Endothelial cell of umbilical vein (primary cell): ENCODE measurements around the gene ARF5. TPM values are rescaled to one million over a fixed set of nuclear protein-coding genes. Genes with fewer than 3 reads are reported as not detected.

Experiments
- BruUV-seq: library from RNA; stranded (reverse); fragments of 400-500 nt; replicated peaks from 2 replicates; lab custom pipeline; 2021; lab: Mats Ljungman, UMichigan
- CTCF ChIA-PET: fragments of 300-600, 350-600 bp; sonication (Branson Sonifier 250); formaldehyde crosslinking; loops from one replicate; lab custom pipeline; 2021; ENCODE audit warnings: antibody characterized with exemption, inconsistent platforms; lab: Charles Lee
- POLR2A ChIA-PET: fragments of 300-600, 350-600 bp; sonication (Branson Sonifier 250); formaldehyde crosslinking; loops from one replicate; lab custom pipeline; 2021; ENCODE audit warnings: antibody characterized with exemption, inconsistent platforms; lab: Charles Lee
- DNase-seq: peaks from one replicate; pipeline ENCODE4 v3.0.0-alpha.2; 2011; ENCODE audit warnings: low read depth, low spot score
- FAIRE-seq: peaks from 2 replicates; lab custom pipeline; 2011; peaks lifted over from hg19 to GRCh38; lab: Jason Lieb, UNC
- H2AFZ ChIP-seq: 2 replicates; pipeline ENCODE4 v1.6.0; 2012; ENCODE audit warnings: low read depth, low read length, control low read depth, inconsistent platforms
- H3K27ac ChIP-seq: 2 replicates; pipeline ENCODE4 v1.5.1; 2011; ENCODE audit warnings: low read depth, mild to moderate bottlenecking, control low read depth, low read length, moderate library complexity; ENCODE audit not compliant: insufficient read depth
- H3K27me3 ChIP-seq, 2 experiments: 2 replicates each; pipeline versions ENCODE4 v1.6.0 to v1.6.1; 2011; ENCODE audit warnings: low read length in 2 of 2, mixed read lengths in 1 of 2; ENCODE audit not compliant: control insufficient read depth in 2 of 2, insufficient read depth in 2 of 2
- H3K36me3 ChIP-seq, 2 experiments: 2 replicates in 1 of 2; 3 replicates in 1 of 2; pipeline ENCODE4 v1.5.1; 2011; ENCODE audit warnings: low read length in 2 of 2, mild to moderate bottlenecking in 1 of 2, moderate library complexity in 1 of 2; ENCODE audit not compliant: control insufficient read depth in 2 of 2, insufficient read depth in 2 of 2; ENCODE audit errors: extremely low read depth in 1 of 2
- H3K4me1 ChIP-seq: 3 replicates; pipeline ENCODE4 v1.5.1; 2011; ENCODE audit warnings: mild to moderate bottlenecking, low read length; ENCODE audit not compliant: control insufficient read depth, insufficient read depth; ENCODE audit errors: extremely low read depth
- H3K4me2 ChIP-seq: 2 replicates; pipeline ENCODE4 v1.6.1; 2011; ENCODE audit warnings: low read length, control low read depth, mixed read lengths; ENCODE audit not compliant: insufficient read depth
- H3K4me3 ChIP-seq, 3 experiments: fragments of 200-600 bp in 1 of 3; sonication (generic), shearing (Covaris generic) in 1 of 3; replicated peaks in 1 of 3; 2 replicates each; pipeline ENCODE4 v1.5.1; 2011 to 2016; ENCODE audit warnings: control low read depth in 3 of 3, low read length in 3 of 3, mild to moderate bottlenecking in 2 of 3, inconsistent platforms in 1 of 3, low read depth in 1 of 3, moderate library complexity in 1 of 3; ENCODE audit not compliant: insufficient read depth in 1 of 3
- H3K79me2 ChIP-seq: 2 replicates; pipeline ENCODE4 v1.6.0; 2012; ENCODE audit warnings: low read length, inconsistent platforms; ENCODE audit not compliant: control insufficient read depth, insufficient read depth
- H3K9ac ChIP-seq: replicated peaks from 2 replicates; pipeline ENCODE3; 2011; ENCODE audit warnings: low read length, control low read depth; ENCODE audit not compliant: insufficient read depth; ENCODE audit errors: extremely low read depth
- H3K9me1 ChIP-seq: replicated peaks from 3 replicates; pipeline ENCODE4 v1.6.0; 2011; ENCODE audit warnings: mild to moderate bottlenecking, low read length; ENCODE audit not compliant: control insufficient read depth, insufficient read depth; ENCODE audit errors: extremely low read depth
- H3K9me3 ChIP-seq: replicated peaks from 2 replicates; pipeline ENCODE4 v1.5.1; 2012; ENCODE audit warnings: low read length, inconsistent platforms; ENCODE audit not compliant: control insufficient read depth, insufficient read depth
- H4K20me1 ChIP-seq: replicated peaks from 2 replicates; pipeline ENCODE3; 2011; ENCODE audit warnings: mild to moderate bottlenecking, low read length; ENCODE audit not compliant: control insufficient read depth, insufficient read depth; ENCODE audit errors: extremely low read depth
- CTCF ChIP-seq, 2 donors: IDR thresholded peaks; 1 replicate in 1 of 2; 2 replicates in 1 of 2; pipeline ENCODE4 v1.5.1; 2011; ENCODE audit warnings: low read length in 2 of 2, mild to moderate bottlenecking in 2 of 2, moderate library complexity in 2 of 2, control low read depth in 1 of 2, inconsistent platforms in 1 of 2, low read depth in 1 of 2; ENCODE audit not compliant: insufficient read depth in 1 of 2; ENCODE audit errors: extremely low read depth in 1 of 2
- EZH2 ChIP-seq: IDR thresholded peaks from 2 replicates; pipeline ENCODE4 v1.6.1; 2012; ENCODE audit warnings: borderline replicate concordance, low read depth, mild to moderate bottlenecking, moderate library complexity, low read length, inconsistent platforms; ENCODE audit not compliant: severe bottlenecking
- FOS ChIP-seq: IDR thresholded peaks from 2 replicates; pipeline ENCODE4 v1.6.1; 2011; ENCODE audit warnings: mild to moderate bottlenecking, low read length, moderate library complexity, borderline replicate concordance; ENCODE audit not compliant: insufficient read depth
- GATA2 ChIP-seq: IDR thresholded peaks from 2 replicates; pipeline ENCODE4 v1.7.0; 2011; ENCODE audit warnings: low read depth, mild to moderate bottlenecking, moderate library complexity, mixed read lengths, low read length; ENCODE audit not compliant: insufficient read length, insufficient read depth
- MAX ChIP-seq: IDR thresholded peaks from 2 replicates; pipeline ENCODE4 v1.6.1; 2011; ENCODE audit not compliant: insufficient read depth, insufficient read length
- POLR2A ChIP-seq: IDR thresholded peaks from 2 replicates; pipeline ENCODE4 v1.6.1; 2012; ENCODE audit warnings: low read depth, mild to moderate bottlenecking, control low read depth, low read length
- dilution Hi-C: fragments of 300-500 bp; cut with MboI; formaldehyde crosslinking; loops from one replicate; pipeline ENCODE4 v1.15.0; 2019; ENCODE audit warnings: low sequenced_read_pairs; ENCODE audit not compliant: extremely low pct_ligation_motif_present
- intact Hi-C: fragments of 100-400 bp; cut with micrococcal nuclease; formaldehyde crosslinking; loops from one replicate; pipeline ENCODE4 v1.10.0; 2022
- polyA plus RNA-seq, 4 experiments: library from polyadenylated mRNA; depleted of rRNA in 3 of 4; stranded (reverse) in 3 of 4; unstranded in 1 of 4; fragments of >200 nt; gene quantifications; 2 replicates each; pipeline versions ENCODE4 v1.2.1 to v1.2.3, GENCODE V29; 2011 to 2012; ENCODE audit warnings: missing spikeins in 1 of 4
- total RNA-seq: library from RNA; stranded (reverse); gene quantifications from 2 replicates; pipeline ENCODE4 v1.2.3, GENCODE V29; 2021

ARF5 gene
- total and polyA plus RNA-seq, 2 donors (not counting 3 experiments of a cell fraction or from before 2014, with no cell fraction given): 122 to 428 TPM

- no peaks in the 10 kb centered on the region for H3K9me3 ChIP-seq
- no peak overlapping the region for H2AFZ ChIP-seq
- intact Hi-C loops: no loop called here
- no peak overlapping the region for H3K4me3 ChIP-seq
- H3K36me3 ChIP-seq: peaks cover 2 to 8% of the 10 kb centered on the region in 2 experiments
- H4K20me1 ChIP-seq: no peaks in the 10 kb centered on the region
- H3K79me2 ChIP-seq: no peaks in the 10 kb centered on the region
- FAIRE-seq (no peak), DNase-seq (no peak)
- CTCF ChIA-PET: interaction anchor here (2.7 kb wide), 1 partner anchor 614 kb away, joined by 13 read pairs; no protein-coding TSS in a partner anchor
- H3K9ac ChIP-seq: no peak overlapping the region
- dilution Hi-C loops: no loop called here
- peaks cover 0 to 8% of the 10 kb centered on the region in 2 experiments for H3K27me3 ChIP-seq
- no peaks in the 10 kb centered on the region for H3K4me1 ChIP-seq
- H3K4me2 ChIP-seq: no peak overlapping the region
- TF ChIP-seq CTCF (IDR thresholded peaks at IDR 0.05; ENCODE audit: extremely low read depth in 1 of 2, insufficient read depth in 1 of 2, low read depth in 1 of 2, low read length in 2 of 2) (no peak), EZH2 (no peak), POLR2A (no peak), MAX (no peak), FOS (no peak)
- POLR2A ChIA-PET: no interaction called here
- no TSS peak for BruUV-seq
- no peak overlapping the region for H3K27ac ChIP-seq
- H3K9me1 ChIP-seq: no peaks in the 10 kb centered on the region
These were observed 7.5 kb downstream of the ARF5 start for GRCh38 chr7:127595737-127596136.

GRCh38 chr7:127598318-127598717 is 10.1 kb downstream of the ARF5 start:
- ChIA-PET POLR2A (no interaction called here), CTCF (interaction anchor here (1.4 to 2.7 kb wide), 2 partner anchors 10 to 611 kb away, joined by 4 to 13 read pairs; partner anchors contain the start of gene ARF5)
- no peak for FAIRE-seq
- H3K27ac ChIP-seq: no peak overlapping the region
- no peaks in the 10 kb centered on the region for H3K79me2 ChIP-seq
- no peak for DNase-seq
- intact Hi-C loops: no loop called here
- no TSS peak for BruUV-seq
- TF ChIP-seq EZH2 (no peak), CTCF (IDR thresholded peaks at IDR 0.05; ENCODE audit: extremely low read depth in 1 of 2, insufficient read depth in 1 of 2, low read depth in 1 of 2, low read length in 2 of 2) (peak; percentile 25 to 27), GATA2 (no peak)
- peaks cover 0 to 13% of the 10 kb centered on the region in 2 experiments for H3K27me3 ChIP-seq
- H3K4me3 ChIP-seq: no peak overlapping the region
- H3K9me1 ChIP-seq: no peaks in the 10 kb centered on the region
- no peaks in the 10 kb centered on the region for H3K4me1 ChIP-seq
- H3K36me3 ChIP-seq: no peaks in the 10 kb centered on the region
- no peak overlapping the region for H2AFZ ChIP-seq
- no peaks in the 10 kb centered on the region for H3K9me3 ChIP-seq
- dilution Hi-C loops: no loop called here
- H3K4me2 ChIP-seq: no peak overlapping the region
- no peaks in the 10 kb centered on the region for H4K20me1 ChIP-seq
- no peak overlapping the region for H3K9ac ChIP-seq
